Activated B cell treated with CpG ODN at 0.5 μM for 24 hours (primary cell): ENCODE data around the gene CHAC1. TPM values are rescaled to one million over a fixed set of nuclear protein-coding genes. Genes with fewer than 3 reads are reported as not detected.

Experiments
- ATAC-seq: fragments of 200-7000 bp; cut with Tn5 transposase; one replicate; pipeline ENCODE4 v1.10.0; 2021; ENCODE audit warnings: low read depth, mild to moderate bottlenecking, moderate library complexity
- CTCF ChIA-PET: fragments of 350-600 bp; sonication (Branson Sonifier 250); formaldehyde crosslinking; loops from one replicate; lab custom pipeline; 2021; ENCODE audit warnings: antibody characterized with exemption; lab: Charles Lee
- POLR2A ChIA-PET: fragments of 350-600 bp; sonication (Branson Sonifier 250); formaldehyde crosslinking; loops from one replicate; lab custom pipeline; 2021; ENCODE audit warnings: antibody characterized with exemption; lab: Charles Lee
- DNase-seq: peaks from one replicate; pipeline ENCODE4 v3.0.0; 2022
- H3K27ac Mint-ChIP-seq: one replicate; pipeline ENCODE4 v1.8.0; 2020; ENCODE audit warnings: mixed read lengths
- H3K27me3 Mint-ChIP-seq: one replicate; pipeline ENCODE4 v1.8.0; 2021; ENCODE audit warnings: mixed read lengths
- H3K36me3 Mint-ChIP-seq: one replicate; pipeline ENCODE4 v1.8.0; 2021; ENCODE audit warnings: low read depth, mixed read lengths
- H3K4me1 Mint-ChIP-seq: one replicate; pipeline ENCODE4 v1.8.0; 2021; ENCODE audit warnings: mixed read lengths
- H3K4me3 Mint-ChIP-seq: one replicate; pipeline ENCODE4 v1.8.0; 2020; ENCODE audit warnings: mild to moderate bottlenecking, mixed read lengths
- H3K9me3 Mint-ChIP-seq: one replicate; pipeline ENCODE4 v1.8.0; 2020; ENCODE audit warnings: mixed read lengths
- CTCF ChIP-seq: fragments of 200-600 bp; IDR thresholded peaks from one replicate; pipeline ENCODE4 v1.8.0; 2022; ENCODE audit warnings: antibody characterized with exemption, mild to moderate bottlenecking
- intact Hi-C: fragments of 100-400 bp; cut with micrococcal nuclease; formaldehyde crosslinking; loops from one replicate; pipeline ENCODE4 v1.15.1; 2024
- total RNA-seq: library from RNA; stranded (reverse); gene quantifications from 2 replicates; pipeline ENCODE4 v1.2.3, GENCODE V29; 2022

The CHAC1 gene
- total RNA-seq, 1 donor from 2014 or later, result 27.3 TPM

DNA sequence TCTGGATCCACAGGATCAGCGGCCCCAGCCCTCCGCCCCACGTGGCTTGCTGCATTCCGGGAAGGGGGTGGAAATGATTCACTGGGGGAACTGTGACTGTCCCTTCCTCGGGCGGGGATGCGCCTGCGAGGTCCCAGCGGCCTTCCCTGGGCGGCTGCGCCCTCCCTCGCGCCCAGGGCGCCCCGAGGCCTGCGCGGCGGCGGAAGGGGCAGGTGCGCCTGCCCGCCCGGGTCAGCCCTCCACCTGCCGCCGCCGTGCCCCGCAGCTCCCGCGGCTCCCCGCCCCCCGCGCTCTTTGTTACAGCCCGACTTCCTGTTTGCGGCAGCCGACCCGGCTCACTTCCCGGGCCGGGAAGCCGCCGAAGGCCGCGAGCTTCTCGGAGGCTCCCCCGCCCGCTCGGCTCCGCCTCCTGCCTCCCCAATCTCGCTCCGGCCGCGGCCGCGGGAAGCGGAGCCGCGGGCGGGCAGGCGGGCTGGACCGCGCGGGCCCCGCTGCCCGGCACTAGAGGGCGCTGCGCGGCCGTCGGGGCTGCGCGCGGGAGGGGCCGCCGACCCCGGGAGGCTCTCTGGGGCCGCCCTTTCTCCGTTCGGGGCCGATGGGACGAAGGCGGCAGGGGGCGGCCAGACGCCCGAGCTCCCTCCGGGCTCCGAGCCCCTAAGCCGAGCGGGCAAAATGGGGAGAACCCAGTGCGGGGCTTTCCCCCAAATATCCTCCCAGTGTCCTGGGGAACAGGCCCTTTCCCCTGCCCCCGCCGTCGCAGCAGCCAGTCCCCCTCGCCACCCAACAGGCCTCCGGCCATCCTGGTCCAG is 11.5 kb upstream of the CHAC1 start:
- peaks cover 34% of the 10 kb centered on the region for H3K4me1 Mint-ChIP-seq
- H3K36me3 Mint-ChIP-seq, result no peaks in the 10 kb centered on the region
- POLR2A ChIA-PET, result interaction anchor here (0.6 to 4.9 kb wide), 9 partner anchors 8 to 350 kb away, joined by 3 to 78 read pairs (median 7); partner anchors contain the start of genes CHAC1, DLL4 and RAD51
- intact Hi-C loops, result loop anchor here (1.0 to 5.0 kb wide), 4 partner anchors 12 to 71 kb away; partner anchors contain the start of genes CHAC1 and DLL4
- DNase-seq (peak; percentile 78), ATAC-seq (peak; percentile 81)
- H3K27me3 Mint-ChIP-seq, result peaks cover 4% of the 10 kb centered on the region
- H3K27ac Mint-ChIP-seq, result peak overlapping the region; percentile 35
- CTCF ChIA-PET, result interaction anchor here (0.6 to 3.5 kb wide), 16 partner anchors 10 to 243 kb away, joined by 3 to 36 read pairs (median 5); partner anchors contain the start of gene CHAC1
- no peaks in the 10 kb centered on the region for H3K9me3 Mint-ChIP-seq
- no peak for TF ChIP-seq CTCF
- H3K4me3 Mint-ChIP-seq, result peak overlapping the region; percentile 73

DNA sequence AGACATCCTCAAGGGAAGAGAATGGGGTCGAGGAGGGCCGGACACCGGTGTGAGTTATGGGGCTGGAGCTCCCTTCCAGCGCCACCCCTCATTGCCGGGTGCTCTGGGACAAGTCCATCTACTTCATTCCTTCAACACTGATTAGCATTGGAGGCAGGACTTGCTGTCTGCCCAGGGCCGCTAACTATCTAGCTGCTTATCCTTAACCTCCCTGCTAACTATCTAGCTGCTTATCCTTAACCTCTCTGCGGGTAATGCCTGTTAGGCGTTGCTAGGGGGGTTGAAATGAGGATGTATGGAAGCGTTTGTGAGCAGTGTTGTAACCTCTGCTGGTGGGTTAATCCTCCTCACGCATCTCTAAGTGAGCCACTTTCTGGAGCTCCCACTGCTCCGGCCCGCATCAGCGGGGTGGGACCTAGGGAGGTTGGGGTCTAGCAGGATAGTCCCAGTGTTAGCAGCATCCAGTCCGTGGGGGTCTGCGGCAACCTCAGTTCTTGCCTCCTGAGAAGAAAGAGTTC is 10.9 kb upstream of the CHAC1 start:
- no peak overlapping the region for H3K27ac Mint-ChIP-seq

DNA sequence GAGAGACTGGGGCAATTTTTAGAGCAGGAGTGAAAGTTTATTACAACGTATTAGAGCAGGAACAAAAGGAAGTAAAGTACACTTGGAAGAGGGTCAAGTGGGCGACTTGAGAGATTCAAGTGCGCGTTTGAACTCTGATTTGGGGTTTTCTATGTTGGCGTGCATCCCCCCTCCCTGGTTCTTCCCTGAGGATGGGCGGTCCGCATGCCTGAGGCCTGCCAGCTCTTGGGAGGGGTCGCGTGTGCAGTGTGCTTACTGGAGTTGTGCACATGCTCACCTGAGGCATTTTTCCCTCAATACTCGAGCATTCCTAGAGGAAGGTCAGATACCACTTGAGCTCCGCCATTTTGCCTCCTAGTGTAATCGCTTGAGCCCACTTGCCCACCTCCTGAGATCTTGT is 10.4 kb upstream of the CHAC1 start:
- intact Hi-C loops, result loop anchor here (1.0 to 5.0 kb wide), 2 partner anchors 10 to 69 kb away; partner anchors contain the start of gene CHAC1
- CTCF ChIA-PET, result interaction anchor here (0.9 to 3.5 kb wide), 5 partner anchors 8 to 69 kb away, joined by 5 to 36 read pairs (median 16); partner anchors contain the start of gene CHAC1
- H3K36me3 Mint-ChIP-seq, result no peaks in the 10 kb centered on the region
- H3K4me3 Mint-ChIP-seq, result peak overlapping the region; percentile 73
- no peak overlapping the region for H3K27ac Mint-ChIP-seq
- H3K27me3 Mint-ChIP-seq, result peaks cover 7% of the 10 kb centered on the region
- POLR2A ChIA-PET, result interaction anchor here (0.6 to 4.9 kb wide), 5 partner anchors 10 to 248 kb away, joined by 3 to 78 read pairs (median 6); partner anchors contain the start of genes CHAC1 and RAD51
- peaks cover 34% of the 10 kb centered on the region for H3K4me1 Mint-ChIP-seq
- no peak for TF ChIP-seq CTCF
- ATAC-seq (no peak), DNase-seq (no peak)
- no peaks in the 10 kb centered on the region for H3K9me3 Mint-ChIP-seq

More for the DNA sequence above, 10.9 kb upstream of the CHAC1 start:
- ChIA-PET POLR2A (interaction anchor here (0.6 to 4.9 kb wide), 6 partner anchors 9 to 248 kb away, joined by 3 to 78 read pairs (median 7); partner anchors contain the start of genes CHAC1 and RAD51), CTCF (interaction anchor here (0.9 to 3.5 kb wide), 12 partner anchors 9 to 242 kb away, joined by 3 to 36 read pairs (median 5); partner anchors contain the start of gene CHAC1)
- peak overlapping the region; percentile 73 for H3K4me3 Mint-ChIP-seq
- H3K36me3 Mint-ChIP-seq, result no peaks in the 10 kb centered on the region
- peaks cover 34% of the 10 kb centered on the region for H3K4me1 Mint-ChIP-seq
- no peaks in the 10 kb centered on the region for H3K9me3 Mint-ChIP-seq
- intact Hi-C loops, result loop anchor here (1.0 to 5.0 kb wide), 2 partner anchors 11 to 70 kb away; partner anchors contain the start of gene CHAC1
- H3K27me3 Mint-ChIP-seq, result peaks cover 6% of the 10 kb centered on the region
- no peak for DNase-seq
- no peak for ATAC-seq
- no peak for TF ChIP-seq CTCF

GRCh38 chr15:40943764-40944365 is 9.4 kb upstream of the CHAC1 start:
- TF ChIP-seq CTCF, result no peak
- Mint-ChIP-seq H3K36me3 (no peaks in the 10 kb centered on the region), H3K4me3 (no peak overlapping the region), H3K9me3 (no peaks in the 10 kb centered on the region), H3K4me1 (peaks cover 34% of the 10 kb centered on the region), H3K27me3 (peaks cover 7% of the 10 kb centered on the region), H3K27ac (no peak overlapping the region)
- intact Hi-C loops, result loop anchor here (5.0 kb wide), 1 partner anchor 68 kb away; no protein-coding TSS in a partner anchor
- ATAC-seq (no peak), DNase-seq (no peak)
- ChIA-PET POLR2A (interaction anchor here (4.9 kb wide), 1 partner anchor 9 kb away, joined by 78 read pairs; the partner anchor contains the start of gene CHAC1), CTCF (interaction anchor here (0.9 kb wide), 1 partner anchor 9 kb away, joined by 3 read pairs; the partner anchor contains the start of gene CHAC1)
